IPS DF 19.7 (cell line): ENCODE results near the gene SLC12A5.
"Not testable (repeated sequence)": the region's sequence is repeated elsewhere in the genome, so short reads cannot be mapped to it uniquely, and the experiment has no call there.

Source experiments
- DNase-seq: peaks from one replicate; pipeline ENCODE4 v3.0.0-alpha.2; 2013; ENCODE audit warnings: low read depth, low spot score

The SLC12A5 gene

GRCh38 chr20:46028772-46029371, at the start of gene SLC12A5:
TSS of gene SLC12A5 (plus strand) at chr20:46029215. CDS start at chr20:46029345, 130 bp downstream.
- DNase-seq: no peak

- DNase-seq: no peak
Measured at GRCh38 chr20:45981261-45981660, 47.8 kb upstream of the SLC12A5 start.

GRCh38 chr20:45983279-45983743, 45.7 kb upstream of the SLC12A5 start:
- DNase-seq: no peak

- no peak for DNase-seq
Measured at GRCh38 chr20:45985573-45985972, 43.4 kb upstream of the SLC12A5 start.

GRCh38 chr20:45987108-45987780, 41.8 kb upstream of the SLC12A5 start:
- DNase-seq: peak; percentile 60

- DNase-seq: not testable (repeated sequence)
Measured at GRCh38 chr20:45988830-45989229, 40.2 kb upstream of the SLC12A5 start.

GRCh38 chr20:45991616-45992015, 37.4 kb upstream of the SLC12A5 start:
- DNase-seq: no peak

GRCh38 chr20:45993197-45993951, 35.6 kb upstream of the SLC12A5 start:
- DNase-seq: no peak

- no peak for DNase-seq
Measured at GRCh38 chr20:45994761-45995493, 34.1 kb upstream of the SLC12A5 start.

GRCh38 chr20:45995495-45996097, 33.4 kb upstream of the SLC12A5 start:
- DNase-seq: not testable (repeated sequence)

GRCh38 chr20:45997187-45997586, 31.8 kb upstream of the SLC12A5 start:
- no peak for DNase-seq

- no peak for DNase-seq
Measured at GRCh38 chr20:45998337-45998736, 30.7 kb upstream of the SLC12A5 start.

- no peak for DNase-seq
Measured at GRCh38 chr20:45998761-45999160, 30.3 kb upstream of the SLC12A5 start.

GRCh38 chr20:45999557-46000261, 29.3 kb upstream of the SLC12A5 start:
- no peak for DNase-seq

- DNase-seq: no peak
Measured at GRCh38 chr20:46000262-46000996, 28.6 kb upstream of the SLC12A5 start.

- DNase-seq: no peak
Measured at GRCh38 chr20:46001498-46001897, 27.5 kb upstream of the SLC12A5 start.

- no peak for DNase-seq
Measured at GRCh38 chr20:46002008-46002407, 27.0 kb upstream of the SLC12A5 start.

GRCh38 chr20:46004187-46004586, 24.8 kb upstream of the SLC12A5 start:
- no peak for DNase-seq

- DNase-seq: peak; percentile 76
Measured at GRCh38 chr20:46004889-46005473, 24.0 kb upstream of the SLC12A5 start.
